GM12864 (cell line): ENCODE results near the gene LY6G5B.

Experiments used
- DNase-seq: peaks from one replicate; pipeline ENCODE4 v3.0.0-alpha.2; 2011; ENCODE audit warnings: low read depth
- H3K4me3 ChIP-seq: 2 replicates; pipeline ENCODE4 v1.5.1; 2011; ENCODE audit warnings: mild to moderate bottlenecking, low read depth, low read length, control low read depth
- TF ChIP-seq, protein P1 (sequence below): IDR thresholded peaks from 2 replicates; pipeline ENCODE4 v1.5.1; 2011; ENCODE audit warnings: low read depth, mild to moderate bottlenecking, moderate library complexity, low read length, control low read depth, inconsistent platforms; ENCODE audit errors: missing control alignments

Gene LY6G5B

DNA sequence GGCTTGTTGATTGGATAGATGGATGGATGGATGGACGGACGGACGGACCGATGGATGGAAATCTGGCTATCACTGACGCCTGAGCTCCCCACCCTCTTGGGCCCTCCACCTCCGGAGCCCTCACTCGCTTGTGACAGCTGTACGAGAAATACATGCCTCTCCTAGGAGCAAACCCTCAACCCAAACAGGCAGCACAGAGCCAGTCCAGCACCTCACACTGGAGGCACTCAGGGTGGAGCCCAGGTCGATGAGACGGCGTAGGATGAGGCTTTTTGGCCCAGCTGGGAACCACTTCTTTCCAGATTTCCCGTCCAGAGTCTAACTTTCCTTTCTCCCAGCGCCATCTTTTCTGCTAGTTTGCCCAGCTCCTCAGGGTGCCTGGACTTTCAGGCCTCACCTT, 13.8 kb downstream of the LY6G5B start:
- no peak for DNase-seq
- H3K4me3 ChIP-seq: no peak overlapping the region
- TF ChIP-seq, protein P1, sequence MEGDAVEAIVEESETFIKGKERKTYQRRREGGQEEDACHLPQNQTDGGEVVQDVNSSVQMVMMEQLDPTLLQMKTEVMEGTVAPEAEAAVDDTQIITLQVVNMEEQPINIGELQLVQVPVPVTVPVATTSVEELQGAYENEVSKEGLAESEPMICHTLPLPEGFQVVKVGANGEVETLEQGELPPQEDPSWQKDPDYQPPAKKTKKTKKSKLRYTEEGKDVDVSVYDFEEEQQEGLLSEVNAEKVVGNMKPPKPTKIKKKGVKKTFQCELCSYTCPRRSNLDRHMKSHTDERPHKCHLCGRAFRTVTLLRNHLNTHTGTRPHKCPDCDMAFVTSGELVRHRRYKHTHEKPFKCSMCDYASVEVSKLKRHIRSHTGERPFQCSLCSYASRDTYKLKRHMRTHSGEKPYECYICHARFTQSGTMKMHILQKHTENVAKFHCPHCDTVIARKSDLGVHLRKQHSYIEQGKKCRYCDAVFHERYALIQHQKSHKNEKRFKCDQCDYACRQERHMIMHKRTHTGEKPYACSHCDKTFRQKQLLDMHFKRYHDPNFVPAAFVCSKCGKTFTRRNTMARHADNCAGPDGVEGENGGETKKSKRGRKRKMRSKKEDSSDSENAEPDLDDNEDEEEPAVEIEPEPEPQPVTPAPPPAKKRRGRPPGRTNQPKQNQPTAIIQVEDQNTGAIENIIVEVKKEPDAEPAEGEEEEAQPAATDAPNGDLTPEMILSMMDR: no peak

DNA sequence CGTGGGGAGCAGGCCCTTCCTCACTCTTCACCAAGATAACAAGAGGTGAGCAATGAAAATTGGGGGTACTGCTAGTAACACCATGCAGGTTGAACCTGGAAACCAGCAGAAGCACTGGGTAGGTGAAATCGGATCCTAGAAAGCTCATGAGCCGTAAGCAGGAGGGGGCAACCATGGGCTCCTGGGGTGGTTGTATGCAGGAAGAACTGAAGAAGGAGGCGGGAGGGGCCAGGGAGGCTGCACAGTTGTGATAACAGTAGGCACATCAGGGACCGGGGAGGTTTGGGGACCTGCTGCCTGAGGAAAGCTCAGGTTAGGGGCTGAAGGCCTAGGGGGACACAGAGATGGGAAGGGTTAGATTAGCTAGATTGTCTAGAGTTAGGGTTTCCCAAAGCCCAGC, 16.7 kb downstream of the LY6G5B start:
- no peak overlapping the region for H3K4me3 ChIP-seq
- no peak for DNase-seq
- TF ChIP-seq, protein P1: no peak

DNA sequence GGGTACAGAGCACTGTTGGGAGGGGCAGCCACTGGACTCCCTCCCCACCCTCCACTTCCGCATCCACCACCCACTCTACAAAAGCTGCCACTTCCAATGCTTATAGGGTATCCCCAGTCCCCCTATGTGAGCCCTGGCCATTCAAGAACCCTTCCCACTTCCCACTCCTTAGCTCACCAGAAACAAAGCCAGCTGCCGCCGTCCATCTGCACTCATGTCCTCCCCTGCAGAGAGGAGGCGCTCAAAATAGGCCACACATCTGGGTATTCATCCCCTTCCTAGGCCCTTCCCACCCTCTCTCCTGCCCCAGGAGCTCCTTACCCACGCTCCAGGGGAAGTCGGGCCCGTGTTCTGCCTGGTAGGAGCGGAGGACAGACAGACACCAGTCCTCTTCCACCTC, 17.5 kb downstream of the LY6G5B start:
- no peak overlapping the region for H3K4me3 ChIP-seq
- TF ChIP-seq, protein P1: no peak
- DNase-seq: no peak

DNA sequence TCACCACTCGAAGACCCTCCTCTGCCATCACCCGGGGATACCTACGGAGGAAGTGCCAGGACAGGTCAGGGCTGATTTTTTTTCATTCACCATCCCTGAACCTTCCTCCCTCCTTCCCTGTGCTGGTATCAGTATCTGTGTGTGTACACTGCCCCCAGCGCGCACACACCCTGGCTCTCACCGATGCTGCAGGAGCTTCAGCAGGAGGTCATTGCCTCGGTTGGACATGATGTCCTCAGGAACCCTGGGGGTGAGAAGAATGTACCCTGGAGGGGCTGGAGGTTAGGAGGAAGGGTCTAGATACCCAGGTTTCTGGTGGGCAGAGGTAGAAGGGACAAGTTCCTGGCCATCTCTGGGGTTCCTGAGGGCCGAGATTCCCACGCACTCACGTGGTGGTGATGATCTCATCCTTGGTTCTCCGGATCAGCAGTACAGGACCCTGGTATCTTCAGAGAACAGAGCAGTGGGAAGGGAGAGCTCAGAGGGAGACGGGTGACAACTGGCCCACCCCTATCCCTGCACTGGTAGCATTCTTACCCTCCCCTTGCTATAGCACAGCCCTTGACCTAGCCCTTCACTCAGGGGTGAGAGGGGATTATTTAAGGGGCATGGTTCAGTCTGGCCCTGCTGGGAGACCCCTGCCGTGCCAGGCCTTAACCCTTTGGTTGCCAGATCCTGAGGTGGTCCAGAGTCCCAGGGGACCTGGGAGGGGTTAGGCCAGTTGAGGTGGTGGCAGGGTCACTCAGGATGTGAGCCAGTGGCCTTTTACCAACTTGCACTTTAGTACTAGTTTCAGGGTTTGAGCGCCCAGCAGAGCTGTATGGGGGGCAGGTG, 18.3 kb downstream of the LY6G5B start:
- TF ChIP-seq, protein P1: no peak
- H3K4me3 ChIP-seq: no peak overlapping the region
- no peak for DNase-seq

DNA sequence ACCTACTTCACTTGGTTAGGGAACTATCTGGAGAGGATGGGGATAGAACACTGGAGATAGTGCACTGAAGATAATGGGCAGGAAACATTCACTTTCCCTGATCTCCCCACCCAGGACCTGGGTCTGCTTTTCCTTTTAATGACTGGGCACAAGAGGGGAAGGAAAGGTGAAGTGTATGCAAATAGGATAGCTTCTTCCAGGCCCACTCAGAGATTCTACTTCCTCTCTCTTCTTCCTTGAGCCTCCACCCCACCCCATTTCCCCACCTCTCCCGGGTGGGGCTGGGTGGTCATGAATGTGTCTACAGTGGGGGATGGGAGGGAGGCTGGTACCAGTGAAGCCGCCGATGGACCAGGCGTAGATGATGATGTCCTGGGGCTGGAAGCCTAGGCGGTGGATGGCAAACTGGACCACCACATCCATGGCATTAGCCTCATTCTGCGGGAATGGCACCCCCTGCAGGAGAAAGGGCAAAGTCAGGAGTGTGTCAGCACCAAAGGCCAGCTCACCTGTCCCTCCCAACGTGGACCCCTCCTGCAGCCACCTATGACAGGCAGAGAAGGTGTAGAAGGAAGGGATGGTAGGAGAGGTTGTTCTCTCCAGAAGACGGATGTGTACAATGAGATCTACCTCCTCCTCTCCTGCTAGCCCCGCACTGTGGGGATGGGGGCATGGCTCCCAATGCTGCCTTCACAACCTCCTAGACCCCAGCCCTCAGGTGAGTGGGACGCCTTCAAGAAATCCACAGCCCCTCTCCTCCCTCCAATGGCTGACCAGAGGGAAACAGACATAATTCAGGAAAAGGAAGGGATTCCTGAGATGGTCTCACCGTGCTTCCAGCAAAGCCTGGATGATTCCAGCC, 19.7 kb downstream of the LY6G5B start:
- no peak overlapping the region for H3K4me3 ChIP-seq
- TF ChIP-seq, protein P1: peak; percentile 61
- no peak for DNase-seq

DNA sequence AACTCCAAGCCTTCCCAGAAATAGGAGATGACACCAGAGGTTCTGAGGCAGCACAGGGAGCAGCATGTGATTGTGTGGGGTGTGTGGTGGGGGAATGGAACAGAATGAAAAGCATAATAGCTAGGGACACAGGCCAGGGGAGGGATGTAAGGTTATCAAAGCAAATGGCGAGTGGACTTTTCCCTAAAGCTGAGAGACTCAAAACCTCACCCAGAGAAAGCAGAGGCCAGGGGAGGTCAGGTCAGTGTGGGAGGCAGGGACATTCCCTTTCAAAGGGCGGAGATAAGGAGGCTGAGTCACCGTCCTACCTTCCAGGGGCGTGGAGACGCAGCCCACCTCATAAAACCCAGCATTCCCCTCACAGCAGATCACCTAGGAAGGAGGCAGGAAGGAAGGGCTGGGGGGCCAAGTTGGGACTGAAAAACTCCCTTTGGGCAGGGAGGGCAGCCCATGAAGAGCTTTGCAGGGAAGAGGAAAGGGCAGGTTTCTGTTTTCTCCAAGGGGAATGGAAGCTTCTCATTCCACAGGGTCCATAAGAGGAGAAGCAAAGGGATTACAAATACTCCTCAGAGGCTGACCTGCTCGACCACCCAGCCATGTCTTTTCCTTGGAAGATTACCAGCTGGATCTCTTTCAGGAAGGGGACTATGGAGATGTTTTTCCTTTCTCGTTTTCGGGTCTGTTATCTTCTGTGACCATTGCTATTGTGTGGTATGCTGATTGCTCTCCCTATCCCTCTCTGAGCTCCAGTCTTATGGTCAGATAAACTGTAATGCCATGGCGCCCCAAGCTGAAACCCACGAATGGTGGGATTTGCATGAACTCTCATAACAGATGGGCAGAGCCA, 20.7 kb downstream of the LY6G5B start:
- no peak overlapping the region for H3K4me3 ChIP-seq
- TF ChIP-seq, protein P1: no peak
- DNase-seq: no peak
